NCI-H2196 (cell line): ENCODE results near the gene SOWAHB.
"Not testable (repeated sequence)": the region's sequence is repeated elsewhere in the genome, so short reads cannot be mapped to it uniquely, and the experiment has no call there.

Experiments
- DNase-seq: peaks from one replicate; lab custom pipeline; 2025; ENCODE audit not compliant: unreplicated experiment; lab: John Stamatoyannopoulos, UW

SOWAHB gene

GRCh38 chr4:76896048-76896447, 1.9 kb downstream of the SOWAHB start:
- no peak for DNase-seq

GRCh38 chr4:76895619-76896018, 2.3 kb downstream of the SOWAHB start:
- no peak for DNase-seq

GRCh38 chr4:76894537-76895255, 3.2 kb downstream of the SOWAHB start:
- DNase-seq, result no peak

DNA sequence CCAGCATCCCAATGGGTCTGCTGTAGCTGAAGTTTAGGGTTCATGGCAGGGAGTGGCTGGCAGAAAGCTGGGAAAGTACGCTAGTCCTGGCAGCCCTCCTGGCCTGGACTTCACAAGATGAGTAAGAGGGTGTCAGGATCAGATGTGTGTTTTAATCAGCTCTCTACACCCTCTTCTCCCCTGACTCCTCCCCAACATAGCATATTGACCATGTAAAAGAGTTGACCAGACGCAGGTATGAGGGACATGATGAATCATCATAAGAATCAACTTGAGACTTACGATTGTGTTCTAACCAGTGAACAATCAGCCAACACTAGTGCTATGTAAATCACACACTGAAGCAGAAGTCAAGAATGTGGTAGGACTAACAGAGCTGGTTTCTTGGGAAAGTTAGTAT, 5.3 kb downstream of the SOWAHB start:
- no peak for DNase-seq

- no peak for DNase-seq
Measured at GRCh38 chr4:76892001-76892400, 5.9 kb downstream of the SOWAHB start.

GRCh38 chr4:76886848-76887441, 11.0 kb downstream of the SOWAHB start:
- no peak for DNase-seq

DNA sequence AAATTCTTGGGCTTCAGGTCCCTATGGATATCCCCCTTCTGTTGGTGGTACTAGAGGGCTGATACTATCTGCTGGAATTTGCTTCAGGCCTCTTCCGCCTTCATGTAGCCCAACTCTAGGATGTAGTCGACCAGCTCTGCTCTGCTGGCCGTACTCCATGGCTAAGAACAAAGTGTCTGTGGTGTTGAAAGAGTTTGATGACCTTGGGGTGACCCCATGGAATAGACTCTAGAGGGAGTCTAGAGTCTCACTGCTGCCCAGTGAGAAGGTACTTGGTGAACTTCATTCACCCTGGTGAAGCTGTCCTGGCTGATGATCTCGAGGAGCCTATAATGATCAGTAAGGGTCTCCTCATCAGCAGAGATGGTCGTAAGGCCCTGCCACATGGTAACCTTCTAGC, 11.7 kb downstream of the SOWAHB start:
- DNase-seq, result no peak

- DNase-seq, result no peak
Measured at GRCh38 chr4:76883147-76883546, 14.8 kb downstream of the SOWAHB start.

DNA sequence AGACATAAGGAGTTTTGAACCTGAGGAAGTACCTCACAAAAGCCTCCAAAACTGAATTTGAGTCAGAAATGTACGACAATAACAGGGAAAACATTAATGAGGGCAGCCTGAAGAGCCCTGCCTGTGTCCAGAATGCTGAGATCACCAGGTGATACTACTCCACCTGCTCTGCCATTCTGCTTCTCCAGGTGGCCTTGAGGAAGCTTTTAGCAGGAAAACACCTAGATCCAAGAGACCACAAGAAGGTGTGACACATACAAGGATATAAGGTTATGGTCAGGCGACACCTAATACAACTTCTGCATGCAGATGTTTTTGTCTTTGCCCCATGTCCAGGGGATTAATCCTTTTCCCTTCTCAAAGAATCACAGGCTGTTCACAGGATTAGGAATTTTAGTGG, 15.3 kb downstream of the SOWAHB start:
- DNase-seq, result no peak

GRCh38 chr4:76881375-76881774, 16.6 kb downstream of the SOWAHB start:
- DNase-seq, result peak; percentile 23

- DNase-seq, result no peak
Measured at GRCh38 chr4:76879731-76880364, 18.1 kb downstream of the SOWAHB start.

DNA sequence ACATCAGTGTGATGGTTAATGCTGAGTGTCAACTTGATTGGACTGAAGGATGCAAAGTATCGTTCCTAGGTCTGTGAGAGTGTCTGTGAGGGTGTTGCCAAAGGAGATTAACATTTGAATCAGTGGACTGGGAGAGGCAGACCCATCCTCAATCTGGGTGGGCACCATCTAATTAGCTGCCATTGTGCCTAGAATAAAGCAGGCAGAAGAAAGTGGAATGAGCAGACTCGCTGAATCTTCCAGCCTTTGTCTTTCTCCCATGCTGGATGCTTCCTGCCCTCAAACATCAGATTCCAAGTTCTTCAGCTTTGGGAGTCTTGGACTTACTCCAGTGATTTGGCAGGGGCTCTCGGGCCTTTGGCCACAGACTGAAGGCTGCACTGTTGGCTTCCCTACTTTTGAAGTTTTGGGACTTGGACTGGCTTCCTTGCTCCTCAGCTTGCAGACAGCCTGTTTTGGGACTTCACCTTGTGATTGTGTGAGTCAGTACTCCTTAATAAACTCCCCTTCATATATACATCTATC, 19.2 kb downstream of the SOWAHB start:
- DNase-seq, result not testable (repeated sequence)

GRCh38 chr4:76874176-76874575, 23.8 kb downstream of the SOWAHB start:
- DNase-seq, result no peak

DNA sequence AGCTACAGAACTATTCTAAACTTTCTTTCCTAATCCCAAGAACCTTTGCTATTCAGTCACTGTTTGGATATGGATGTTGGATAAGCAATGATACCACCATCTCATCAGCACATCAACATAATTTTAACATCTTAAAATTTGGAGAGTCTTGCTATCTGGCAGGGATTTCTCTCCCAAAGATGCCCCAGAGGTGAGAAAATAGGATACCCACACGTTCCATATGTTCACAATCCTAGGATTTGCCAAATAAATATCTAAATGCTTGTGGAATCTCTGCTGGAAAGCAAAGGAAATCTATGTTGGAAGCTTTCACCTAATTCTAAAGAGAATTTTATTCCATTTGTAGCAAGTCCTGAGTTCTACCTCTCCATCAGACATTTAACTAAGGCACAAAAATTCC, 24.4 kb downstream of the SOWAHB start:
- DNase-seq, result no peak

- DNase-seq, result no peak
Measured at GRCh38 chr4:76872556-76872955, 25.4 kb downstream of the SOWAHB start.

DNA sequence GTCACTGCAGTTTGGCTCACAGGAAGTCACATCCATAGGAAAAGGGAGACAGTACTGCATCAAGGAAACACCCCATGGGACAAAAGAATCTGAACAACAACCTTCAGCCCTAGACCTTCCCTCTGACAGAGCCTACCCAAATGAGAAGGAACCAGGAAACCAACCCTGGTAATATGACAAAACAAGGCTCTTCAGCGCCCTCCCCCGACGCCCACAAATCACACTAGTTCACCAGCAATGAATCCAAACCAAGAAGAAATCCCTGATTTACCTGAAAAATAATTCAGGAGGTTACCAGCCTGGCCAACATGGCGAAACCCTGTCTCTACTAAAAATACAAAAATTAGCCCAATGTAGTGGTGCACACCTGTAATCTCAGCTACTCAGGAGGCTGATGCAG, 29.2 kb downstream of the SOWAHB start:
- DNase-seq, result not testable (repeated sequence)

- no peak for DNase-seq
Measured at GRCh38 chr4:76867880-76868655, 29.9 kb downstream of the SOWAHB start.

GRCh38 chr4:76867377-76867776, 30.6 kb downstream of the SOWAHB start:
- no peak for DNase-seq

DNA sequence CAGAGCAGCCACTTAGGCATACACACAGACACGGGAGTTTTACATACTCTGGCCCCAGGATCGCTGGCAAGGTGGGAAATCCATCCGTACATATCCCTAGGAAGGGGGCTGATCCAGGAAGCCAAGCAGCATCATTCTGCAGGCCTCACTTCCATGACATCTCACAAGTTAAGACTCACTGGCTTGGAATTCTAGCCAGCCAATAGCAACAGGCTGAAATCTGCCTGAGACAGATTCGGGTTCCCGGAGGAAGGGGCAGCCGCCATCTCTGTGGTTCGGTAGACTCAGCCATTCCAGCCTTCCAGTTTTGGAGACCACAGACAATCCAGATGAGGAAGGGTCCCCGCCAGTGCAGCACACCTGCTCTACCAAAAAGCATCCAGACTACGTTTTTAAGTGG, 31.3 kb downstream of the SOWAHB start:
- DNase-seq, result no peak

DNA sequence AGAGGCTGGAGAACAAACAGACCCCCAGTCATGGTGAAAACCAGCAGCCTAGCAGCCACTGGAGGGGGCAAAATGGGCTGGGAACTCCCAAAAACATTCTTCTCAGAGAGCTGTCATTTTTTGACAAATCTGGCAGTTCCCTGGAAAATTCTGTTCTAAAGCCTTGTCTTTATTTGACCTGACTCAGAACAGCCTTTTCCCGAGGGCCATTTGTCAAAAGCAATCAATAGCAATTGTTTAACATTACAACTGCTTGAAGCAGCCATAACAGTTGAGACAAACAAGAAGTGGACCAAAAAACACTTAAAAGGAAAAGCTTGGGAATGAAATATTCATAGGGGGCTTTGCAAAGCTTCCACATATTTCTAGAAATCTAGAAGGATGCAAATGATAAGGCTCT, 39.6 kb downstream of the SOWAHB start:
- no peak for DNase-seq

DNA sequence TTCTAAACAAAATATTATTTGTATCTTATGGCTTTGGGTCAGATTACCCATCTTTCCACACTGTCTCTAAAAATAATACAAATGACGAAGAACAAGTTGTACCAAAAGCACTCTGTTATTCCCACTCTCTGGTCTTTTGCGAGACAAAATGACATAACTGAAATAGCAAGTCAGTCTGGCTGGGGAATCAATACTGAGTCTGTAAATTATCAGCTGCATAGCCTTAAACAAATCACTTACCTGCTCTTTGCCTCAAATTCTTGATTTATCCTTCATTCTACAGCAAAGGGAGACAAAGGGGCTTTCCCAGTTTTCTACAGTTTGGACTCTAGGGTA, 40.9 kb downstream of the SOWAHB start:
- no peak for DNase-seq
